ENCODE measurements around the gene DES.
"Not testable (repeated sequence)": the region's sequence is repeated elsewhere in the genome, so short reads cannot be mapped to it uniquely, and the experiment has no call there.

The DES gene

GRCh38 chr2:219388907-219389156 lies 29.3 kb upstream of the DES start:
- no peak for TF ChIP-seq CTCF (IDR thresholded peaks at IDR 0.05; ENCODE audit: low read length, missing control alignments)
- no peak for DNase-seq (ENCODE audit: low read depth)
- H3K4me3 ChIP-seq (replicated peaks; ENCODE audit: low read depth, low read length), result peak overlapping the region; percentile 45

- no peak for TF ChIP-seq CTCF (IDR thresholded peaks at IDR 0.05; ENCODE audit: low read length, missing control alignments)
- no peak overlapping the region for H3K4me3 ChIP-seq (replicated peaks; ENCODE audit: low read depth, low read length)
- no peak for DNase-seq (ENCODE audit: low read depth)
Measured at GRCh38 chr2:219392754-219393153, 25.4 kb upstream of the DES start.

GRCh38 chr2:219395056-219395455 lies 23.1 kb upstream of the DES start:
- H3K4me3 ChIP-seq (replicated peaks; ENCODE audit: low read depth, low read length); DNase-seq (ENCODE audit: low read depth): not testable (repeated sequence)

GRCh38 chr2:219395609-219396008 lies 22.6 kb upstream of the DES start:
- H3K4me3 ChIP-seq (replicated peaks; ENCODE audit: low read depth, low read length), result no peak overlapping the region
- no peak for DNase-seq (ENCODE audit: low read depth)
- no peak for TF ChIP-seq CTCF (IDR thresholded peaks at IDR 0.05; ENCODE audit: low read length, missing control alignments)

- no peak for TF ChIP-seq CTCF (IDR thresholded peaks at IDR 0.05; ENCODE audit: low read length, missing control alignments)
- DNase-seq (ENCODE audit: low read depth), result no peak
- no peak overlapping the region for H3K4me3 ChIP-seq (replicated peaks; ENCODE audit: low read depth, low read length)
Measured at GRCh38 chr2:219396863-219397457, 21.2 kb upstream of the DES start.

- no peak for TF ChIP-seq CTCF (IDR thresholded peaks at IDR 0.05; ENCODE audit: low read length, missing control alignments)
- DNase-seq (ENCODE audit: low read depth), result no peak
Measured at GRCh38 chr2:219398721-219399363, 19.3 kb upstream of the DES start.

GRCh38 chr2:219399716-219400478 lies 18.3 kb upstream of the DES start:
- no peak for TF ChIP-seq CTCF (IDR thresholded peaks at IDR 0.05; ENCODE audit: low read length, missing control alignments)
- DNase-seq (ENCODE audit: low read depth), result no peak

More at GRCh38 chr2:219398721-219399363, 19.3 kb upstream of the DES start:
- no peak overlapping the region for H3K4me3 ChIP-seq (replicated peaks; ENCODE audit: low read depth, low read length)

More at GRCh38 chr2:219399716-219400478, 18.3 kb upstream of the DES start:
- no peak overlapping the region for H3K4me3 ChIP-seq (replicated peaks; ENCODE audit: low read depth, low read length)

Measured in fibroblast of pulmonary artery (primary cell).